H1 (cell line): ENCODE results near the gene VPS41. TPM values are rescaled to one million over a fixed set of nuclear protein-coding genes. Genes with fewer than 3 reads are reported as not detected.

ENCODE experiments used
- CBX8 ChIP-seq: fragments of 300-800, 300-1000 bp; sonication (generic); IDR thresholded peaks from 2 replicates; pipeline ENCODE4 v1.7.1; 2016; ENCODE audit warnings: low read depth, low read length, borderline replicate concordance
- CHD2 ChIP-seq: IDR thresholded peaks from 2 replicates; pipeline ENCODE4 v1.6.1; 2012; ENCODE audit warnings: low read length, improper control_type of control experiment
- CHD7 ChIP-seq: fragments of 300-600 bp; sonication (generic); IDR thresholded peaks from 2 replicates; pipeline ENCODE4 v1.7.1; 2012; ENCODE audit warnings: low read length, moderate library complexity, mild to moderate bottlenecking, inconsistent platforms; ENCODE audit not compliant: insufficient replicate concordance
- CREB1 ChIP-seq: IDR thresholded peaks from 2 replicates; pipeline ENCODE4 v1.6.1; 2012; ENCODE audit warnings: inconsistent platforms
- GTF2F1 ChIP-seq: IDR thresholded peaks from 2 replicates; pipeline ENCODE4 v1.6.1; 2012; ENCODE audit warnings: low read depth, low read length, improper control_type of control experiment, borderline replicate concordance
- KDM1A ChIP-seq: fragments of 200-600, 300-600 bp; sonication (generic); IDR thresholded peaks from 2 replicates; pipeline ENCODE4 v1.7.1; 2016; ENCODE audit warnings: mild to moderate bottlenecking, low read length, borderline replicate concordance
- KDM4A ChIP-seq: IDR thresholded peaks from one replicate; pipeline ENCODE4 v1.7.1; 2012; ENCODE audit warnings: low read depth, mild to moderate bottlenecking, moderate library complexity, low read length, inconsistent platforms; ENCODE audit not compliant: severe bottlenecking
- RAD21 ChIP-seq, 2 experiments: IDR thresholded peaks in 1 of 2; conservative IDR thresholded peaks in 1 of 2; 2 replicates each; pipeline ENCODE4 v1.6.1; 2011; ENCODE audit warnings: low read depth in 2 of 2, low read length in 2 of 2, improper control_type of control experiment in 1 of 2, inconsistent platforms in 1 of 2, mild to moderate bottlenecking in 1 of 2, moderate library complexity in 1 of 2
- polyA plus RNA-seq, 7 experiments: library from polyadenylated mRNA; depleted of rRNA in 3 of 7; stranded (reverse) in 5 of 7; unstranded in 2 of 7; fragments of >200 nt in 5 of 7; fragments of 200-250 nt in 2 of 7; gene quantifications; 1 replicate in 5 of 7; 2 replicates in 1 of 7; 4 replicates in 1 of 7; pipeline versions ENCODE4 v1.2.1 to v1.2.3, GENCODE V29; 2011 to 2013; ENCODE audit warnings: missing spikeins in 2 of 7, mixed read lengths in 2 of 7
- total RNA-seq: library from RNA; stranded (reverse); fragmentation: NEBNext Ultra II Directional; extraction: Animal tissue kit (Norgen Biotek cat#: 25700); gene quantifications from 2 replicates; pipeline ENCODE4 v1.2.1, GENCODE V29; 2021
- TF ChIP-seq, protein P1 (sequence below): IDR thresholded peaks from 2 replicates; pipeline ENCODE4 v1.6.1; 2012; ENCODE audit warnings: low read length, inconsistent platforms

Gene VPS41
- total and polyA plus RNA-seq, 2 of the 8 experiments (the other 6 are each of a cell fraction or from before 2014, with no cell fraction given): 10.7 to 63.3 TPM

DNA sequence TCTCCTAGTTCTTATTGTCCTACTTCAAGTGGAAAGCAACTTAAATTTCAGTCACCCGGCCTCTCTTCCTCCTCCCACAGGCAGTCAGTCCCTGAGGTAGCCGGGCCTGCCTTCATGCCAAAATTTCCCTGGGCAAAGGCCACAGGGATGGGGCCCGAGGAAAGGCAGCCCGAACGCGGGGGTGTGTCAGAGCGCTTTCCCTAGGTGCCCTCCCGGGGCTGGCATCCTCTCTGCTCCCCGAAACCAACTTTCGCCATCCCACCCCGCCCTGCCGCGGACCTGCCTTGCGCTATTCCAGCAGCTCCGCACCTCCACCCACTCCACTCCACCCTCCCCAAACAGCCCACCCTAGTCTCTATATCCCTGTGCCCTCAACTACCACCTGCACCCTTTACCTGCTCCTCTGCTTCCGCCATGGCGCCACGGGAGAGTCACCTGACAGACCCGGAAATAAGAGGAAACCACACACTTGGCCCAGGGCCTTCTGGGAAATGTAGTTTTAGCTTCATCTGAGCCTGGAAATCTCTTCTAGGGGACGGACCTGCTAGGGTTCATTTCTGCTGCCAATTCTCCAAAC is at the start of gene VPS41 (continued):
- TF ChIP-seq CHD7 (no peak), CHD2 (no peak), GTF2F1 (no peak), KDM1A (no peak), CBX8 (no peak), CREB1 (peak; percentile 60; the same call in 1 of the 2 replicates), RAD21 (IDR thresholded peaks at IDR 0.05 in 1 of 2, conservative IDR thresholded peaks at IDR 0.05 in 1 of 2; ENCODE audit: low read depth in 2 of 2, low read length in 2 of 2) (no peak), KDM4A (peak; percentile 74)
- TF ChIP-seq, protein P1, sequence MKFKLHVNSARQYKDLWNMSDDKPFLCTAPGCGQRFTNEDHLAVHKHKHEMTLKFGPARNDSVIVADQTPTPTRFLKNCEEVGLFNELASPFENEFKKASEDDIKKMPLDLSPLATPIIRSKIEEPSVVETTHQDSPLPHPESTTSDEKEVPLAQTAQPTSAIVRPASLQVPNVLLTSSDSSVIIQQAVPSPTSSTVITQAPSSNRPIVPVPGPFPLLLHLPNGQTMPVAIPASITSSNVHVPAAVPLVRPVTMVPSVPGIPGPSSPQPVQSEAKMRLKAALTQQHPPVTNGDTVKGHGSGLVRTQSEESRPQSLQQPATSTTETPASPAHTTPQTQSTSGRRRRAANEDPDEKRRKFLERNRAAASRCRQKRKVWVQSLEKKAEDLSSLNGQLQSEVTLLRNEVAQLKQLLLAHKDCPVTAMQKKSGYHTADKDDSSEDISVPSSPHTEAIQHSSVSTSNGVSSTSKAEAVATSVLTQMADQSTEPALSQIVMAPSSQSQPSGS: no peak
